Nucleus accumbens (tissue), 56 donors: ENCODE results near the gene UBXN2A.
"Not testable (repeated sequence)": the region's sequence is repeated elsewhere in the genome, so short reads cannot be mapped to it uniquely, and the experiment has no call there.

Experiments
- DNase-seq, 56 donors: peaks; one replicate each; lab custom pipeline; 2025; lab: John Stamatoyannopoulos, UW

UBXN2A gene

GRCh38 chr2:24040511-24040910 lies 100.2 kb downstream of the UBXN2A start:
- DNase-seq, result no peak

GRCh38 chr2:24043133-24043532 lies 102.9 kb downstream of the UBXN2A start:
- DNase-seq, result not testable (repeated sequence)

DNA sequence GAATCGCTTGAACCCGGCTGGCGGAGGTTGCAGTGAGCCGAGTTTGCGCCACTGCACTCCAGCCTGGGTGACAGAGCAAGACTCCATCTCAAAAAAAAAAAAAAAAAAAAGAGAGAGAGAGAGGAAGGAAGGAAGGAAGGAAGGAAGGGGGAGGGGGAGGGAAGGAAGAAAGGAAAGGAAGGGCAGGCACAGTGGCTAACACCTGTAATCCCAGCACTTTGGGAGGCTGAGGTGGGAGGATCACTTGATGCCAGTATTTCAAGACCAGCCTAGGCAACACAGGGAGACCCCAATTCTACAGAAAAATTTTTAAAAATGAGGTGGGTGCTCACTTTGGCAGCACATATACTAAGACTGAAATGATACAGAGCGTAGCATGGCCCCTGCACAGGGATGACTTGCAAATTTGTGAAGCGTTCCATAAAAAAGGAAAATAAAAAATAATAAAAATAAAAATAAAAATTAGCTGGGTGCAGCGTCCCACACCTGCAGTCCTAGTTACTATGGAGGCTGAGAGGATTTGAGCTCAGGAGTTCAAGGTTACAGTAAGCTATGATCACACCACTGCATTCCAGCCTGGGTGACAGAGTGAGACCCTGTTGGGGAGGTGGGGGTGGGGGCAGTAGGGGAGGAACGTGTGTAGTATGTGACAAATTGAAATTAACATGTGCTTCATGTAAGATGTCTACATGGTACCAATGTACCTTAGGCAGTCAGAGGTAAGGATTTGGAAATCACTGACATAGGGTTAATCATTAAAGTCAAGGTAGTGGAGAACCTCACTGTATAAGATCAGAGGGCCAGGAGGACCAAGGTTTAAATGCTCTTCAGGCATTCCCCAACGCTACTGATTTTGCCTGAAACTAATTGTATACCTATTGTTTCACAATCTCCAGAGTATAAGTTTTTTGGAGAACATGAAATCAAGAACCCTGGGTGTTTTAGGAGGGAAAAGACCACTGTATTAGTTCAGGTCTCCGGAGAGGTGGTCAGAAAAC lies 105.5 kb downstream of the UBXN2A start:
- no peak for DNase-seq

DNA sequence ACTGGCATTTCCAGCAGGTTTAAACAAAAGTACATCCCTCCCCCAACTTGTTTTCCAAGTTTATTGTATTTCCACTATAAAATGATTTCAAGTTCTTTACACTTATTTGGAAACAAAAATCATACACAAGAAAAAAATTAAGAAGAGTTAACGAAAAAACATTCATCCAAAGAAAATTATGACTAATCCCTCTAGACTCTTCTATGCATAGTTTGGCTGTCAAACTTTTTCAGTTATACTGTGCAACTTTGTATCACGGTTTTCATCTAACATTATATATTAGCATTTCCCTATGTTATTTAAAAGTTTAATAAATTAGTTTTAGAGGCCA lies 106.3 kb downstream of the UBXN2A start:
- no peak for DNase-seq

DNA sequence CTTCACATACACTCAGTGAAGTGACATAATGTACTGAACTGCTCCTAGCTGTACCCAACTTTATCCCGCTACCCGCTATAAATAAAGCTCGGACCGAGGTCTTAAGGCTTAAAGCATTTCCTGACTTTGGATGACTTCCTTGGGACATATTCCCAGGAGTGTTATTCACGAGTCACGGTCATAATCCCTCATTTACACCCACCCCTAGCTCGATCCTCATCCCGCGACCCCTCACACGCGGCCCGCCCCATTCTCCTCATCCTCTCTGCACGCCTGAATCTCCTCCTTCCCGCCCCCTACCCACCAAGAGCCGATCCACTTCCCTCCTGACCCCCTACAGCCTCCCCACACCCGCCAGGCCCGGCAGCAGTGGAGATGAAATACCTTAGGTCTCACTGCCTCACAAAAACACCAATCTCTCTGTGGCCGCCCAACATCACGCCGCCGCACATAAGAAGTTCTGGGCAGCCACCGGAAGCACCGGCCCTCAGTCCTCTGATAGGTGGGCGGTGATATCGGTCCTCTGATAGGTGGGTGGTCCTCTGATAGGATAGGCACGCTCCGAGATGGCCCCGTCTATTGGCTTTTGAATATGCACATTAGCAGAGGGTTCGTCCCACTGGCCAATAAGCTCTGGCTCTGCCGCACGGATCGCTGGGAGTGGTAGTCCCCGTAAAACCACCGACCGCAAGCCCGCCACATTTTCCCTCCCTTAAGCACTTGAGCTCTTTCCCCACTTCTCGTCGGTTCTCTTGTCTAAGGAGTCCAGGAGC lies 106.9 kb downstream of the UBXN2A start, which contains the start of gene WDCP:
WDCP (minus strand) TSS at position 462 of the 773 bp plus-strand sequence. CDS start 7,897 bp downstream, outside the sequence.
- peak; percentile 46 to 99 (median 95) for DNase-seq

- peak in 1 of 56 donors; percentile 47 for DNase-seq
These were observed 107.4 kb downstream of the UBXN2A start for GRCh38 chr2:24047703-24048033.

DNA sequence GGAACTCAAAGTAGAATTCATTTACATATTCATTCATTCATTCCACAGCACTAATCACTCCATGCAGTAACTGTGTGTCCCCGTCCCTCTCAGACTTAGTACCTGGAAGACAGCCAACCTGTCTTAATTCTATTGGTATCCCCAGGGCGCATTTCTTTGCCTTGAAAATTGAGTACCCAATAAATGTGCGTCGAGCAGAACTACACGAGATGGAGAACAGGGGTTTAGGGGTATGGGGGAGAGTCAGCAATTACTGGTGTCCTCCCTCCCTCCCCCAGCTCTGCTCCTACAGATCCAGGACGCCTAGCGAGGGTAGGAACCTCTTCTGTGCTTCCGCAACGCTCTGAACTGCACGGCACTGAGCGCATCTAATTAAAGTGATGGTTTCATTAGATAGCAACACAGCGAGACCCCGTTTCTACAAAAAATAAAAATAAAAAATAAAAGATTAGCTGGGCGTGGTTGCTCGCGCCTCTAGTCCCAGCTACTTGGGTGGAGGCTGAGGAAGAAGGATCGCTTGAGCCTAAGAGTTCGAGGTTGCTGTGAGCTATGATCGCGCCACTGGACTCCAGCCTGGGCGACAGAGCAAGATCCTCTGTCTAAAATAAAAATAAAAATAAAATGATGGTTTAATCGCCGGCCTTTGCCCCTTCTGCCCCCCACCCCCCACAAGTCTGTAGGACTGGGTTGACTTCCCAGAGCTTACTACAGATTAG lies 108.7 kb downstream of the UBXN2A start:
- DNase-seq, result no peak

DNA sequence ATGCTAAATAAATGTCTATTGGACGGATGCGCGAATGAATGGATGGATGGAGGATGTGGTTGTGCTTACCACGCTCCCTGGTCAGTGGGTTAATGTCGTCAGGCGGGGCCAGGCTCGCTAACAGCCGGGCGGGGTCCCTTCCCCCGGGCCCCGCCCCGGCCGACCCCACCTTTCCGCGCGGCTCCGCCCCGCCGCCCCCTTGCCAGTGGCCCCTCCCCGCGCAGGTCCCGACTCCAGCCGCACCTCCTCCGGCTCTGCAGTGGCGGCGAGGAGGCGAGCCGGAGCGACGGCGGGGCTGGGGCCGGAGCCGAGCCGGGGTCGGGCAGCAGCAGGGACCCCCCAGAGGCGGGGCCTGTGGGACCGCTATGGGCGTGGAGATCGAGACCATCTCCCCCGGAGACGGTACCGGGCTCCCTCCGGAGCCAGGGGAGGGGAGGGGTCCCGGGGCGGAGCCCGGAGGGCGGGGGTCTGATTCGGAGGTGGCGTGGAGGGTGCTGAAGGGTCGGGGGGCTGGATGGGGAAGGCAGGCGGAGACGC lies 109.3 kb downstream of the UBXN2A start, which contains the start of gene FKBP1B:
FKBP1B (plus strand) TSS at position 257 of the 537 bp plus-strand sequence; CDS start at position 366, 109 bp downstream.
- DNase-seq, result peak in 38 of 56 donors; percentile 3 to 77 (median 32)

DNA sequence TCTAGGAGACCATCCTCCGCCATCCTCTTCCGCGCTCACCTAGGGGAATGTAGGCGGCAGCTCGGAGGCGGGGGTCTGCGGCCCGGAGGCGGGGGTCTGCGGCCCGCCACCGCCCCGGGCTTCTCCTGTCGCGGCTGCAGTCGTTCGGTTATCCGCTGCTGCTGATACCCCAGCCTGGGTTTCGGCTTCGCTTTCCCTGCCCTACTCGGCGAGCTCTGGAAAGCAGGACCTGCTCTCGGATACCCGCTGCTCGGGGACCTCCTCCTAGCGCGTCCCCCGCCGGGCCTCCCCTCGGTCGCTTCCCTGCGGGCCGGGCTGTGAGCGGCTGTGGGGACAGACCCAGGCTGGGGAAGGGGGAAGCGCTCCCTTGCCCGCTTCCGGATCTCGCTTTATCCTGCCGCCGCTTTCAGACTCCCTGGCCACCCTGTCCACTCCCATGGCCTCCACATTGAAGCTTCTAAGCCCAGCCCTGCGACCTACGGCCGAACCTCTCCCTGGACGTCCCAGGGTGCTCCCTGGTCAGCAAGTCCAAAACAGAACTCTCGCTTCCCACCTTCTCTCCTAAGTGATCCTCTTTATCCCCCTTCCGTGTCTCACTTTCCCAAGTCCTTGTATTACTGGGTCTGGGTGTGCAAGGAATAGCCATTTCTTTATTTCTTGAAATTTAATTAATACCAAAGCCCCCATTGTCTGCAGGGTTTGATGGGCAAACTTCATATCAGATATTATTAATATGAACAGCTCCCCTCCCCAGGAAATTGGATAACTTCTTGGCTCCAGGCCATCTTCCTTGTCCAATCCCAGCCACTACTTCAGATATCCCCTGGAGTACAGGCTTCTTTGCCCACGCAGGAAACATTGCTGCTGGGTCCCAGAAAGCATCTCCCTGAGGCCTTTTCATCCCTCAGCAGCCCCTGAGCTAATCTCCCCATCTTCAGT lies 110.0 kb downstream of the UBXN2A start:
- DNase-seq, result peak in 17 of 56 donors; percentile 8 to 54 (median 21)

DNA sequence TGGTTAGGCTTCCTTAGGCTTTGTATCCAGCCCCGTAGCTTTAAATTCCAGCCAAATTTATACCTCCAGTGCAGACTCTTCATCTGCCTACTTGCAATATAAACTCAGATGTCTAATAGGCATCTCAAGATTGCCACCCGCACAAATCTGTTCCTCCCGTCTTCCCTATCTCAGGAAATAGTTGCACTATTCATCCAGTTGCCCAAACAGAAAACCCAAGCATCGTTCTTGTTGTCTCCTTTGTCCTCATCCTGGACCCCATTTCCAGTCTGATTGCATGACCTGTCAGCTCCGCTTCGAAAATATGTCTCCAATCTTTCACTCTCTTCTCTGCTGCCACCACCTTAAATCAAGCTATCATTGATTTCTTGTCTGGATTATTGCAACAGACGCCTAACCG lies 111.6 kb downstream of the UBXN2A start:
- peak in 3 of 56 donors; percentile 7 to 21 (median 12) for DNase-seq

- DNase-seq, result no peak
These were observed 112.7 kb downstream of the UBXN2A start for GRCh38 chr2:24052951-24053350.
